ENCODE results near the gene STK24.

The STK24 gene

DNA sequence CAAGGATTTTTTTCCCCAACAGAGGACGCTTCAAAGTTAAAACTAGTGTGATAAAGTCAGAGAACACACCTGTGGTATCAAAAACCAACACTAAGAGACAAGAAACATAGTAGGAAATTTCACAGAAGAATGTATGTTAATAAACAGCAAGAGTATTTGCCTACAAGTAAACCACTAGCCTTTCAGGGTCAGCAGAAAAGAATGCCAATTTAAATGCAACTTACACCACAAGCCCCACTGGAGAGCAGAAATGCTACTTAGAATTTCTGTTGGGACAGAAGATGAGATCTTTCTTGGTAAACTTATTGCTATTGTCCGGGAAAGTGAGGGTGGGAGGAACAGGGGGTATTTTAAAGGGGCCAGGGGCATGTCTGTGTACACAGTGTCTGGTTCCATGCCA is 68.6 kb downstream of the STK24 start:
- no peak for DNase-seq

DNA sequence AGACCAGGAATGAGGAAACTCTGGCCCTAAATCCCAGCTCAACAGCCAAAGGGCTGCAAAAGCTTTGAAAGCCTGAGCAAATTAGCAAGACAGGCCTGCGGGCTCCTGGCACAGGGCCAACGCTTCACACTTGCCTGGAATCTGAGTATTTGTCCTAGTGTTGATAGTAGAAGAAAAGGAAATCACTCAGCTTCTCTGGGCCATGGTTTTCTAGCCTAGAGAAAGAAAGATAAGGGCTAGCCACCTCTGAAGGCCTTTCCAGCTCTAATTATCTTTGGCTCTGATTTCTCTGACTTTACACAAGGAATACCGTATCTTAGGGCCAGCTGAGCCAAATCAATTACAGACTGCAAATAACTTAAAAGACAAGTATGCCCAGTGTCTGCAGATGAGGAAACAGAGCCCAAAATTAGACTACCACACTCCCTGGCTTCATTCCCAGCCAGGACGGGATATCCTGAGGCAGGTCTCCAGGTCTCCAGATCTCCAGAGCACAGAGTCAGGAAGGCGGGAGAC is 69.6 kb downstream of the STK24 start:
- no peak for DNase-seq

DNA sequence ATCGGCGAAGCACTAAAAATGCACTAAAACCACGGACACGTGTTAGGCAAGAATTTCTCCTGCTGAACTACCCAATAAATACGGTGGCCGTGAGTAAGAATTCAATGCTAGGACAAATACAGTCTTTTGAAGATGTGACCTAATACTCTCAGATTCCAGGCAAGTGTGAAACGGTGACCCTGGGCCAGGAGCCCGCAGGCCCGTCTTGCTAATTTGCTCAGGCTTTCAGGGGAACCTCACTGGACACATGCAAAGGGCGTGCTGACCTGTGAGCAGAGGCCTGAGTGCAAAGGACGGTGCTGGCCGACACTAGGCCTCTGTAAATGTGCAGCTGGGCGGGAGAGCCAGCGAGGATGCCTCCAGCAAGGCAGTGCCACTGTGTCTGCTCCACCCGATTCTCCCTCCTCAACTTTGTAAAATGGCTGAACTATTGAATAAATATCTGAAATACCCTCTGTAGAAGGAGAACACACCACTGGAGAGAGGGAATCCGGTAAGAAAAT is 70.1 kb downstream of the STK24 start:
- DNase-seq, result no peak

DNA sequence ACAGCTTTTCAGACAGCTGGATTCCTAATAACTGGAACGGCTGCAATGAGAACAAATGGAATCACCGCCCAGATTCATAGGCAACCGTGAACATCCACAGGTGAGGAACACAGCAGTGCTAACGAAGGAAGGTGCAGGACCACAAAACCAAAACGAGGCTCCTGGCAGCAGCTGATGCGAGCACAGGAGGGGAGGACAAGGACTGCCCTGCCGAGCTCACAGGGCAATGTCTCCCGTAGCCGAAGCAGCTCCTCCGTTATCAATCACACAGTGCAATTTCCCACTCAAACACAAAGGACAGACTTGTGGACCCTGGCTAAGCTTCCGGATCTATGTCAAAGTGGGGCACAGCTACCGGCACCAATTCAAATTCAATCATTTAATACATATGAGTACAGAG is 70.6 kb downstream of the STK24 start:
- DNase-seq, result no peak

DNA sequence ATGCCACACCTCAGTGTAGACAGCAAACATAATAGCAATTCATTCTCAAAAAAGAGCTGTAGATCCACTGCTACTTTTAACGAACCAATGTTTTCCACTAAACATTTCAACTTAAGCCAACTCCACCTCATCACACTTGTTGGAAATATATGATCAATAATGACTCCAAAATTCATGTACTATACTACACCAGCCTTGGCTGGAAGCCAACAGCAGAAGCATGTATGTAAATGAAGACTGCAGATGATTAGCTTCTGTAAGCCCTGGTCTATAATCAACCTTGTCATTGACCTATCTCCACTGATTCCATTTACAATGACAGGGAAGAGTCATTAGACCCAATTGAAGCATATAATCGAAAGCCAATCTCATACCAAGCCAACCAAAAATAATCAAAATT is 71.7 kb downstream of the STK24 start:
- DNase-seq, result no peak

DNA sequence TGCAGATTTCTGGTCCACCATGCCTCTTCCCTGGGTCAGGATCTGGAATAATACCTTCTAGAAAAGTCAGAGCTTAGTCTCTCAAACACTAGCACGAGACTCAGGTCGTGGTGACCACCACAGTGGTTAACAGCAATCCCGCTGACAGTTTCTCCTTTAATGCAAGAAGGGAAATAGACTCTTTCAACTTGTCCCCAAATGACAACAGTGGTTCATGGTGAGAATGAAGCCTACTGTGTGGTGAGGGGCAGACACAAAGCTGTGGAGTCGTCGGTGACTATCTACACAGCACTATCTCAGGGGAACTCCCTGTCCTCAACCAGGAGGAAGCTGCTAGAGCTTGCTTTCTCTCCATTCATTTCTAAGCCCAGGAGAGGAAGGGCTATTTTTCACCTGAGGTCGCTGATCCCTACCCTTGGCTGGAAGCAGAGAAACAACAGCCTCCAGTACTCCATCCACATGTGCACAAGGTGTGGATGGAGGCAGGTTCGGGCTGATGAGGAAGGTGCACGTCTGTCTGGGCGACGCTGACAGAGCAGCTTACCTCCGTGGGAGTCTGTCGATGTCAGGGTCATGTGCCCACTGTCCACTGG is 72.4 kb downstream of the STK24 start:
- DNase-seq, result no peak

DNA sequence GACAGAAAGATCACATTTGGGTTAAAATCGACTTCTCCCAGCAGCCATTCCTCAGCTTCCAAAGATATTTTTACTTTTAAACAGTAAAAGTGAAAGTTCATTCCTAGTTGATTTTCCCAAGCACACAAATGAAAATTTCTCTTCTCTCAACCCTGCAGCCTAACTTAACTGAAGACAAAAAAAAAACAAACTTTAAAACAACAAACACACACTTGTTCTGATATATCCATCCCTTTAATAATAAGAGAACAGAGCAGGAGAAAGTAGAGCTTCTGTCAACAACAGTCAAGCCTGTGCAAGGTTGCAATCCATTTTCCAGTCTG is 72.9 kb downstream of the STK24 start:
- no peak for DNase-seq

DNA sequence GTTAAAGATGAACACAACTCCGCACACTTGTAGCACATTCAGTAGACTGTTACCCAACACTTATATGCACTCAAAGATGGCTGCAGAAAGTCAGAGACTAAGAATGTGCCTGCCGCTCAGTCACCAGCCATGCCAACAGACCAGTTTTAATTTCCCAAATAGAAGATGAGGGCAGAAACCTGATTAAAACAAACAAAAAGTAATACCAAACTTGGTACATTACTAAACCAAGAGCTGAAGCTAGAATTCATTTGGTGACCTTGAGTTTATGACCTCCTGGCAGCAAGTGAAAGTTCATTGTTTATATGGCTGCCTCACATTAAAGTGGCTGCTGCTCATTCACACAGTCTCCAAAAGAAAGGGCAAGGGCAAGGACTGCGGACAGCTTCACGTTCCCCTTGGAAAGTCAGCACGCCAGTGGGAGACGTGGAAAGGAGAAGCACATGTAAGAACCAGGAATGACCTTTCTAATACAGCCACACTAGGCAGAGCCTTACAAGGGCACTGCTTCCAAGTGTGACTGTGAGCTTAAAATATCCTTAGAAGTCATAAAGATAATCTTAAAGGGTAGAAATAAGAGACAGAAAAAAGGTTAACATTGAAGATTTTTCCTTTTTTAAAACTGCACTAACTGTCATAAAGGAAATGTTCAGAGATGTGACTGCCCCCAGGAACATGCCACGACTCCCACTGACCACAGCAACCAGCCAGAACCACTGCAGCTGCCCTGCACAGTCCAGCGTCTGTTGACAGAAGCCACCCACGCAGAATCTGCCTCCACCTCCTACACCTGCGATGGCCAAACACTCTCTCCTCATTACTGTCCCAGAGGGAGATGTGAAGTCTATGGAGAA is 73.5 kb downstream of the STK24 start:
- no peak for DNase-seq

DNA sequence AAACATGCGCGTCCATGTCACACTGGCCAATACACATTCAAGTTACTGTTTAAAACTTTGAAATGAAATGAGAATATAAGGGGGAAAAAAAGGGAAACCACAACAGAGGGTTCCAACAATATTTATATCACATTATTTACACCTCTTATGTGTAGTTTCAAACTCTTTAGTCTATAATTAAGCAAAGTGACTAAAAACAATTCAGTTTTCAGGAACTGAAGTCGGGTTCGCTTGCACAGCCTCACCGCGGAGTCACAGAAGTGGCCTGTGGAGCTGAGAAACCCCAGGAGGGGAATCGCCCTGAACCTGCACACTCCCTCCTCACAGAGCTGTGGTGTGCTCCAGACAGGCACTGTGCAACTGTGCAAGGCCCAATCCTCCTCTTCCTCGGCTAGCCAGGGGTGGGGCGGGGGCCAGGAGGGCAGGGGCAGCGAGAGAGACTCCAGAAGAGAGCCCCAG is 75.9 kb downstream of the STK24 start:
- no peak for DNase-seq

DNA sequence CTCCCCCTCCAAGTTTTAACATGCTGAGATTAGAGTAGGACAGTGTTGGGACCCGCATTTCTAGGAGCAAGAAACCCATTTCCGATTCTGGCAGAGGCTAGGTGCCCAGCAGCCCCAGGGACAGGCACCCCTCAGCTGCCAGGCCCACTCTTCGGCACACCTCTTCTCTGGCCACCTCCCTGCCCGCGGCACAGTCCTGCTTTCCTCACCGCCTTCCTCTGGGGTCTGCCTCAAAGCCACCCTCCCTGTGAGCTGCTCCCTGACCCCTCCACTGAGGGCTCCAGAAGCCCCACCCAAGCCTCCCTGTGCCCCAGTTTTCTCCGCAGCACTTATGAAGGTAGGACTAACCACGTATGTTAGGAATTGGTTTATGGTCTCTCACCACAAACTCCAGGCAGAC is 79.9 kb downstream of the STK24 start:
- no peak for DNase-seq

DNA sequence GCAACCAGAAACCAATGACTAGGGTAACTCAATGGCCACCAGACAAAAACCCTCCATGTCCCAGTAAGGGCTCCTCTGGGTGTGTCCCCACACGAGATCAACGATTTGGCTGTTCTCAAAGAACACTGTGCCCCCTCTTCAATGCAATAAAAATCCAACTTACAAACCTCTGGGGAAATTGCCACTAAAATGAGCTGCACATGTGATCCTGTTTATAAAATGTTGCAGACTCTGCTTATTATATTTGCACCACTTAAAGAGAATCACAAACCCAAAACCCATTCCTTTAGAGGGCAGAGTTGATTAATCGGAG is 80.5 kb downstream of the STK24 start:
- DNase-seq, result no peak

DNA sequence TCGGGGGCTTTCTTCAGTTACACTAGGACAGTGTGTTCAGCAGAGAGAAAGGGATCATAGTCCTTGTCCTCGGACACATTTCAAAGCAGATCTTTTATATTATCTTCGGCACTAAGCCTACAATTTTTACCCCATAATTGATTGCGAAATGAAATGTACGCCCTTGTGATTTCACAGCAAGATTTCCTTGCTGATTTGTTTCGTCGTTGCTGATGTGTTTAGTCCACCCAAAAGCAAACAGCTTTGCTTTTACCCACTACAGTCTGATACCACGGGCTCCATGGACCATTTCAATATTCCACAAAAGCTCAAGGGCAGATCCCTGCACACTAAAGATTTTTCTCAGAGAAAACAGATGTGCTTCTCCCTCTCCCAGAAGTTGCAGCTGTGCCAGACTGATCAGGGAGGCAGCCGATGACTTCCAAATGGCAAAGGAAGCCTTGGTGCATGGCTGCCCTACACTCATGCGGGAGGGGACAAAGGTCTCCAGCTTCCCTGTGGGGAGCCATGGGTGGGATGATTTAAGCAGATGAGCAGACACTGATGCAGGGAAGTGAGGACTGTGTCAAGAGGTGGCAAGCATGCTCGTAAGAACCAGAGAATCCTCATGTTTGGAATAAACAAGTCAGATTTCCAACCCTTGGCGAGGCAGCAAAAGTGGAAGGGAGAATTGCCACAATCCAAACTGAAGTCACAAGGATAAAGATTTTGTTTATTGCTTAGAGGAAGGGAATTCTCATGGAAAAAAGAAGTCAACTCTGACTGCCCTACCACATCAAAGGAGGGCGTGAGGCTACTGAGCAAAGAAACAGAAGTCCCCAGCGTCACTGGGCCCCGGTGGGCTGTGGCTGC is 81.1 kb downstream of the STK24 start:
- DNase-seq, result peak in 1 of 4 experiments; percentile 41

DNA sequence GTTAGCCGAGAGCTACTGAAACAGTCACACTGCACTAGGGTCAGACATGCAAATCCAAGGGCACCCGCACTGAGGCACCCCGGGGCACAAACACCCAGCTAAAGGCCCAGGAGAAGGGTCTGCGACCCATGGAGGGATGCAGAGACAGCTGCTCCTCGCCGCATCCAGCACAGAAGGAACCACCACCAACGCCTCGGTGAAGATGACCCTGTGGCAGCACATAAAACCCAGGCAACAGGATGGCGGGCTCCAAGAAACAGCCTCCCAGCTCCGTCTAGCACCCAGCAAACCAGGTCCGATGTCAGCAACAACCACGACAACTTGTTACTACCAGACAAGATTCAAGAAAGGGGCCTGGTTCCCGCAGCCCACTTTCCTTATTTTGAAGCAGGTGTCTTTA is 82.1 kb downstream of the STK24 start:
- DNase-seq, result no peak

DNA sequence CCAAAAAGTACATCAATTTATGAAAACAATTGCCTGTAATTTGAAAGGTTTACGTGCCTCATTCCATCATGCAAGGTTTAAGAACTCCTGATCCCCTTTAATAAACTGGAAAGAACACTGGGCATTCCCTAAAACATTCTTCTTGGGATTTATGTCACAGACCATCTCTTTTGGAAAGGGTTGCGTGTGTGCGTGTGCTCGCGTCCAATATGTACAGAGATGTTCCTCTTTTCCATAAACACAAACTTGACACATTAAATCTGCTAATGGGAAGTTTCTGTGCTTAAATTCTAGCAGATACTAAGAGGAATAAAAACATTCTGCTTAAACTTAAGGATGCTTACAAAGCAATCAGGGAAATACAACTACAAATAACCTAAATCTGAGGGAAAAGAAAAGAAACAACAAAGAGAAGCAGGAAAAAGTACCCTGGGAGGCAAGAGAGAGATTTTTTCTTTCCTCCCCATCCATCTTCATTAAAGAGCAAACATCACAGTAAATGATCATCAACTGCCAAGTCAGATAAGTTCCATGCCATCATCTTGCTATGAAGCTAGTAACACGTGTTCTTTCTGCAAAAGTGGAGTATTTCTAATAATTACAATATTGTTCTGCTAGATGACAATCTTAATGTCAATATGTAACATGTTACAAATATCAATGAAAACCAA is 83.7 kb downstream of the STK24 start:
- DNase-seq, result no peak

DNA sequence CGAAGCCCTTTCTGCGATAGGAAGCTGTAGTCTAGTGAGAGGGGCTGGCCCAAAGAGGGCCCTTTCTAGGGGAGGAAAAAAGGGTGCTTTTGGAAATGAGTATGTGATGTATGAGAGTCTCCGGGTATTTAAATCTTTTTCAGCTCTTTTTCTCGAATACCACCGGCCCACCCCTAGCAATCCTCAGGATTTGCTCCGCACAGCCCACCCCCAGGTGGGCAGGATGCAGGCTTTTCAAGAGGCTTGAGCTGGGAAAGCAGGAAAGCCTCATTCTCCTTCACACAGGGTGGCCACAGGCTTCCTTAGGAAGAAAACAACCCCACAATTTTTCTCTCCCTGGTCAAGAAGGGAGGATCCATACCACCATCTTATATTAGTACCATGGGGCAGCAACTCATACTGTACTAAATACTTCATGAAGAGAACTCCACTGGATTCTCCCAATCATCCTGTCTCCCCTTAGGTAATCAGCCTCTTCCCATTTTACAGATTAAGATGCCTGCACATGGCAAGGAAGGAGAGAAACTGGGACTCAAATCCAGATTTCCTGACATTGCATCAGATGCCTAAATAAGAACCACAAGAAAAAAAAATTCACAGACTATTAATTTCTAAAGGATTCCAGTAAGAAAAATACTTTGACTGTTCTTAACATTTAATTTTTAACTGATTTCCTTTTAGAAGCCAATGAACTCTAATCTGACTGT is 84.4 kb downstream of the STK24 start:
- DNase-seq, result no peak

DNA sequence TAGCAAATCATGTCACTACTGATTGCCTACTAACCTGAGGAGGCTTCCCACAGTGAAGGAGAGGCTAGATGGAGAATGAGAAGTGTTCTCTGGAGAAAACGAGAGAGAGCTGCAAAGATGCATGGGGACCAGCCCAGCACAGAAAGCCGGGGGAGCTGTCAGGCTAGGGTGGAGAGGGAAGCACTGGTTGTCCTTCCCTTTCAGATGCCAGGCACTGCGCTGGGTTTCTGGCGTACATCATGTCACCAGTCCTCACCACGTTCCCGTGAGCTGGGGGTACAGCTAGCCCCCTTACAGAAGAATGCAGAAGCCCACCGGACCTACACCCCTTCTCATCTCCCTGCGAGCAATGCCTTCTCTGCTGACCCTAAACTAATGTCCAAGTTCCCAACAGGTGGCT is 86.0 kb downstream of the STK24 start:
- DNase-seq, result no peak

DNA sequence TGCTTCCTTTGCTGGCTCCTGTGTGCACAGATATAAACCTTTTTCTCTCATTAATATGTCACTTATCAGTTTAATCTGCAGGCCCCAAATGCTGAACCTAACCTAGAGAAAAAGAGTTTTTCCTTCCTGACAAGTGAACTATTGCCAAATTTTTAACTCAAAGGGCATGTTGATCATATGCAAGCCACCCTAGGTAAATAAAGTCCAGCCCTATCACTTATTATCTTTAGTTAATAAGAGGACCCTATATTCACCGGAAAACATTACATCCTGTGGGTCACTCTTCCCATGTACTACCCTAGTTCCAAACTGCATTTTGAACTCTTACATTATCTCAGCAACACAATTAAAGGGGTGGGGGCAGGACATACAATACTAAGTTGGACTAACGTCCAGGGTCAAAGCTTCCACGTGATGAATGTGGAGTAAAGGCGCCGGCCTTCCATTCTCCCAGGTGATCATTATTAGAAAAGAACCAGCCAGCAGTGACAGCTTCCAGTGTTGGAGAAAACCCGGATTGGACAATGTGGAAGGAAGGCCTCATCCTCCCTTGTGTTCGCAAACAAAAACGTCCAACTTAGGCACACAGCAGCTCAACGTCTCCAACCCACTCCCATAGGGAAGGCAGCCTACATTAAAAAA is 86.6 kb downstream of the STK24 start:
- DNase-seq, result no peak

DNA sequence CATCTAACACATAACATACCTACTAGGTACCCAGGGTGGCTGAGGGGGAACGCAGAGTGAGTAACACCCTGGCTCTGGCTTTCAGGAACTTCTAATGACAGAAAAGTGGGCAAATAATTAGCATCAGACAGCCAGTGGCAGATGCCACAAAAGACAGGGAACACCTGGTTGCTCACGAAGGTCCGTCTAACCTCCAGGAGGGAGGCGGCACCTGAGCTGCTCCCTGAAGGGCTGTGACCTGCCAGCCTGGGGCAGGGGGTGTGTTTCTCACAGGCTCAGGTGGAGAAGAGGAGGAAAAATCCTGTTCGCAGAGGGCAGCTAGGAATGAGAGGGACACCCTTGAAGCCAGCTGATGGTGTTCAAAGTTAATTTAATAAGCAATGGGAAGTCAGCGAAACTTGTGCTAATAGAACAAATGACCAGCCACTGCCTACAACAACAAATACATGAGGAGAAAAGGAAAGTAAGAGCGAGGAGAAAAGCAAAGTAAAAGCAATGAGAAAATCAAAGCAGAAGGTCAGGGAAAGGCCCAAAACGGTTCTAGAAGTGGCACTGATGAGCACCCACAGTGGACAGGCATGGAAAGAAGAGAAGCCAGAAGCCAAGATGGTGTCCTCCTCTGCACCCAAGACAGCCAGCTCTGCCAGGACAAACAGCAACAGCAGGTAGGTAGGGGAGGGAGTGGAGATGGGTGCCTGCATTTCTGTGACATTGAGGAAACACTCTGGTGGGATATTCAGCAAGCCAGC is 87.3 kb downstream of the STK24 start:
- DNase-seq, result no peak

DNA sequence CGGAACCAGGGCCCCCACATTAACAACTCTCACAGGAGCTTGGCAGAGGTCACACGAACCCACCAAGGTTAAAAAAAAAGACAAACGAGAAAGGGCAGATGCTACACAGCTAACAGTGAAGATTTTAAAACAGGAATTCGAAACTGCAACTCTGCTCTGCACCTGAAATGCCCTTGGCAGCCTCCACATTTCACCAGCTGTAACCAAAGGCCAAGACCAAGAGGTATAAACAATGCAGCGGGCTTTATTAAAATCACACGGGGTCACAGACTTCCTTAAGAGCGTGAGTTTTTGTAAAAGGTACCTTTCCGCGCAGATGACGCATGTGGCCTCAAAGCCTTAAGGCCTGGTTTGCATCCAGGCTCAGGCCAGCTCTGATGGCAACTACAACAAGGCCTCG is 88.2 kb downstream of the STK24 start:
- no peak for DNase-seq

DNA sequence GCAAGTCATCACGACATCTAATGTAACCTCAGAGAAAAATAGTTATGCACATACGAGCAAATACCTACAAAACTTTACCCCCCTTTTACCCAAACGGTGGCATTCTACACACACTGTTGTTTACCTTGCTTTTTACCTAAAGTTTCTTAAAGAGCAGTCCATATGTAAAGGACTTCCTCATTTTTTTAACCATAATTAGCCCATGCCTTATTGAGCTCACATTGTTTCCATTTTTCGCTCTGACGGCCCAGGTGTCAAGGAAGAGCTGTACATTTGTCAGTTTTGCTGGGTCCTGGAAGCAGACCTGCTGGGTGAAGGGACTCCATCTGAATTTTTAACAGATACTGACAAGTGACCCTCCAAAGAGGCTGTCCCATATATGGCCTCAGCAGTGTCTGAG is 89.4 kb downstream of the STK24 start:
- DNase-seq, result no peak

DNA sequence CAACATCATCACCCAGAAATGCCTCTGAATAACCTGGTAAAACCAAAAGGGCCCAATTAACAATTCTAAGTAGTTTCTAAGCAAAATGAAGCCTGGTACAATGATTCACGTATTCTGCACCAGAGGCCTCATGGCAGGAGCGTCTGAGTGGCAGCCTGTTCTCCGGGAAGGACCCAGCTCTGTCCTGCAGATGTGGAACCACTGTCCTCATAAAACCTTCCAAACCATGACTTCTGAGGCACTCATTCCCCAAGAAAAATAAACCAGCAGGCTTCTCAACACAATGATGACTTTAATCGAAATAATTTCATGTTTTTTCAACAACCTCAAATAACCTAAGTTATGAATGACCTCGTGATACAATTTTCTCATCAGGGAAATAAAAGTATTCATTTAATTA is 89.9 kb downstream of the STK24 start:
- no peak for DNase-seq
